Mucosa of descending colon (tissue), 3 donors: ENCODE measurements around the gene VRTN. TPM values are rescaled to one million over a fixed set of nuclear protein-coding genes. Genes with fewer than 3 reads are reported as not detected.
A peak's percentile ranks its signal among the peaks of the same experiment; 100 is the strongest.

Experiments
- ATAC-seq: fragments of 200-7000 bp; cut with Tn5 transposase; one replicate; pipeline ENCODE4 v1.9.1; 2020; ENCODE audit warnings: mild to moderate bottlenecking, moderate library complexity
- DNase-seq, 3 donors: peaks; one replicate each; pipeline ENCODE4 v3.0.0-alpha.2; 2020
- H3K36me3 ChIP-seq: fragments of 200-600 bp; one replicate; pipeline ENCODE4 v1.8.0; 2021; ENCODE audit warnings: low read depth, mild to moderate bottlenecking
- H3K4me1 ChIP-seq: fragments of 200-600 bp; one replicate; pipeline ENCODE4 v1.8.0; 2021; ENCODE audit warnings: low read depth, mild to moderate bottlenecking
- H3K4me3 ChIP-seq: fragments of 200-600 bp; one replicate; pipeline ENCODE4 v1.8.0; 2021; ENCODE audit warnings: mild to moderate bottlenecking
- H3K9me3 ChIP-seq: fragments of 200-600 bp; one replicate; pipeline ENCODE4 v1.8.0; 2021; ENCODE audit warnings: mild to moderate bottlenecking
- intact Hi-C, 2 donors: fragments of 100-400 bp; cut with DNase I in 1 of 2; cut with micrococcal nuclease in 1 of 2; formaldehyde crosslinking; loops; one replicate each; pipeline versions ENCODE4 v1.11.0 to v1.11.1; 2022; cut with DNase I, micrococcal nuclease
- long read RNA-seq, 2 donors: library from polyadenylated mRNA; unstranded; transcript quantifications; one replicate each; pipeline ENCODE4 v2.0.0, GENCODE V29; 2019 to 2021
- total RNA-seq, 3 donors: library from RNA; stranded (reverse); fragmentation: NEBNext Ultra II Directional in 2 of 3; extraction: Animal tissue kit (Norgen Biotek cat#: 25700) in 2 of 3; gene quantifications; one replicate each; pipeline versions ENCODE4 v1.2.1 to v1.2.4, GENCODE V29; 2021 to 2023
- TF ChIP-seq, protein P1 (sequence below): fragments of 200-600 bp; IDR thresholded peaks from one replicate; pipeline ENCODE4 v1.8.0; 2022; ENCODE audit warnings: antibody characterized with exemption, mild to moderate bottlenecking
- donor health status: DM: no; HTN: no; CAD: no; lungs with moderate emphysema.
- donor health status: DM: no; HTN: no; CAD: no.
- donor health status: DM: no; HTN: yes; CAD: no.

VRTN gene, protein sequence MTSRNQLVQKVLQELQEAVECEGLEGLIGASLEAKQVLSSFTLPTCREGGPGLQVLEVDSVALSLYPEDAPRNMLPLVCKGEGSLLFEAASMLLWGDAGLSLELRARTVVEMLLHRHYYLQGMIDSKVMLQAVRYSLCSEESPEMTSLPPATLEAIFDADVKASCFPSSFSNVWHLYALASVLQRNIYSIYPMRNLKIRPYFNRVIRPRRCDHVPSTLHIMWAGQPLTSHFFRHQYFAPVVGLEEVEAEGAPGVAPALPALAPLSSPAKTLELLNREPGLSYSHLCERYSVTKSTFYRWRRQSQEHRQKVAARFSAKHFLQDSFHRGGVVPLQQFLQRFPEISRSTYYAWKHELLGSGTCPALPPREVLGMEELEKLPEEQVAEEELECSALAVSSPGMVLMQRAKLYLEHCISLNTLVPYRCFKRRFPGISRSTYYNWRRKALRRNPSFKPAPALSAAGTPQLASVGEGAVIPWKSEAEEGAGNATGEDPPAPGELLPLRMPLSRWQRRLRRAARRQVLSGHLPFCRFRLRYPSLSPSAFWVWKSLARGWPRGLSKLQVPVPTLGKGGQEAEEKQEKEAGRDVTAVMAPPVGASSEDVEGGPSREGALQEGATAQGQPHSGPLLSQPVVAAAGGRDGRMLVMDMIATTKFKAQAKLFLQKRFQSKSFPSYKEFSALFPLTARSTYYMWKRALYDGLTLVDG
- under 1 TPM in 1 of 3 donors, not detected in 2; 0.09 TPM for total RNA-seq
- long read RNA-seq, donor 1, partial matches to known transcripts = 0 of 1 reads
- long read RNA-seq, donor 1, other reads (novel, unspliced or antisense) = 1 of 1 reads
- long read RNA-seq, donor 2, partial matches to known transcripts = 0 of 1 reads
- long read RNA-seq, donor 2, other reads (novel, unspliced or antisense) = 1 of 1 reads

DNA sequence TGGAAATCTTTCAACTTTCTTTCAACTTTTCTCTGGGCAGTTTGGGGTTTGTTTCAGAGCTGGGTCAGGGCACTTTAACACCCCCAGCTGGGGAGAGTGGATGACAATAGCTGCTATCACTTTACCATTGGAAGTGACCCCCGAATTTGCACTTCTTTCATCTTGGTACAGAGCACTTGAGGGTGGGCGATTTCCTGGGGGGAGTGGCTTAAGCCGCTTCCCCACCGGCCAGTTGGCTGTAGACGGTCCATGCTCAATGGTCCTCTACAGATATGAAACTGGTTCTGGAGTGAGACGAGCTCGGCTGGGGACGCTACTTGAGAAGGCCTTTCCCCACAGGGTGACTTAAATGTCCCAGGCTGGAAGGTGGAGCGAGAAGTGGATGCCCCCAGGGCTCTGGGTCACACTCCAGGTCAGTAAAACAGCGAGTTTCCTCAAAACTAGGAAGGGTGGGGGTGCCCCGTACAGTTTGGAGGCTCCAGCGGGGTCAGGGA is at the start of gene VRTN:
Gene VRTN (plus strand): TSS at position 231 of the 494 bp plus-strand sequence. CDS start 8,313 bp downstream, outside the sequence.
- TF ChIP-seq, protein P1, sequence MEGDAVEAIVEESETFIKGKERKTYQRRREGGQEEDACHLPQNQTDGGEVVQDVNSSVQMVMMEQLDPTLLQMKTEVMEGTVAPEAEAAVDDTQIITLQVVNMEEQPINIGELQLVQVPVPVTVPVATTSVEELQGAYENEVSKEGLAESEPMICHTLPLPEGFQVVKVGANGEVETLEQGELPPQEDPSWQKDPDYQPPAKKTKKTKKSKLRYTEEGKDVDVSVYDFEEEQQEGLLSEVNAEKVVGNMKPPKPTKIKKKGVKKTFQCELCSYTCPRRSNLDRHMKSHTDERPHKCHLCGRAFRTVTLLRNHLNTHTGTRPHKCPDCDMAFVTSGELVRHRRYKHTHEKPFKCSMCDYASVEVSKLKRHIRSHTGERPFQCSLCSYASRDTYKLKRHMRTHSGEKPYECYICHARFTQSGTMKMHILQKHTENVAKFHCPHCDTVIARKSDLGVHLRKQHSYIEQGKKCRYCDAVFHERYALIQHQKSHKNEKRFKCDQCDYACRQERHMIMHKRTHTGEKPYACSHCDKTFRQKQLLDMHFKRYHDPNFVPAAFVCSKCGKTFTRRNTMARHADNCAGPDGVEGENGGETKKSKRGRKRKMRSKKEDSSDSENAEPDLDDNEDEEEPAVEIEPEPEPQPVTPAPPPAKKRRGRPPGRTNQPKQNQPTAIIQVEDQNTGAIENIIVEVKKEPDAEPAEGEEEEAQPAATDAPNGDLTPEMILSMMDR = no peak
- intact Hi-C loops = no loop called here
- DNase-seq = no peak

DNA sequence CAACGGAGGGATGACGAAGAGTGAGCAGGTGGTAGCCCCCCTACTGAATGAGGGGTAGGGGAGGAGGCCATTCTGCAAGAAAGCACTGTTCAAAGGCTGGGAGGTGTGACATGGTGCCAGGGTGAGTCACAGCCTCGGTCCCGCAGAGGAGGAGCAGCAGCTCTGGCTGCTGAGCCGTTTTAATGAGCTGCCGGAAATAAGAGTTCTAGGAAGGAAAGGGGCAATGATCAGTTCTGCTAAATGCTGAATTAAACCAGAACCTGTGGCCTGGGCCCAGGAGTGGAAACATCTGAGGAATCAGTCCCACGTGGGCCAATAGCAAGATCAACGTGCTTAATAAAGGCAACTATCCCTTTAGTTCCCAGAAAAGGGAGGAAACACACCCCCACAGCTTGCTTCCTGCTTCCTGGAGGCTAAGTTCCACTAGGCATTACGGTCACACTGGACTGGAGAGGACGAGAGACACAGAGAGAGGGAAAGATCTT is 49.2 kb upstream of the VRTN start:
- TF ChIP-seq, protein P1 = no peak
- no peak overlapping the region for H3K4me3 ChIP-seq
- peaks cover 5% of the 10 kb centered on the region for H3K4me1 ChIP-seq
- intact Hi-C loops = no loop called here
- DNase-seq (no peak), ATAC-seq (peak; percentile 12)
- H3K9me3 ChIP-seq = no peaks in the 10 kb centered on the region
- no peaks in the 10 kb centered on the region for H3K36me3 ChIP-seq

More for the DNA sequence above, at the start of gene VRTN:
- ATAC-seq = no peak
- Histone ChIP-seq H3K4me1 (peaks cover 10% of the 10 kb centered on the region), H3K36me3 (no peaks in the 10 kb centered on the region), H3K4me3 (no peak within 1 kb of the TSS), H3K9me3 (no peaks in the 10 kb centered on the region)

DNA sequence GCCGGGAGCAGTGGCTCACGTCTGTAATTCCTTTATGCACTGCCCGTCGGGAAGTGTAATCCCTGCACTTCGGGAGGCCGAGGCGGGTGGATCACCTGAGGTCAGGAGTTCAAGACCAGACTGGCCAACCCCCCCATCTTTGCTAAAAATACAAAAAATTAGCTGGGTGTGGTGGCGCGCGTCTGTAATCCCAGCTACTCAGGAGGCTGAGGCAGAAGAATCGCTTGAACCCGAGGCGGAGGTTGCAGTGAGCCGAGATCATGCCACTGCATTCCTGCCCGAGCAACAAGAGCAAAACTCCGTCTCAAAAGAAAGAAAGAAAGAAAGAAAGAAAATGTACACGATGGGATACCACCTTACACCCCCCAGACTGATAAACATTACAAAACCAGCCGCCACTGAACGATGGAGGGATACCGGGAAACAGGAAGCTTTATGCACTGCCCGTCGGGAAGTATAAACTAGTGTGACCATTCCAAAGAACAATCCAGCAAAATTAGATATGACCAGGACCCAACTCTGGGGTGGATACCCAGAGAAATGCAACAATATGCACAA is 46.6 kb upstream of the VRTN start:
- TF ChIP-seq, protein P1 = no peak
- Histone ChIP-seq H3K4me3 (no peak overlapping the region), H3K4me1 (peaks cover 5% of the 10 kb centered on the region), H3K9me3 (no peaks in the 10 kb centered on the region), H3K36me3 (no peaks in the 10 kb centered on the region)
- intact Hi-C loops = no loop called here
- ATAC-seq (peak; percentile 5), DNase-seq (peak in 1 of 3 donors; percentile 15)

DNA sequence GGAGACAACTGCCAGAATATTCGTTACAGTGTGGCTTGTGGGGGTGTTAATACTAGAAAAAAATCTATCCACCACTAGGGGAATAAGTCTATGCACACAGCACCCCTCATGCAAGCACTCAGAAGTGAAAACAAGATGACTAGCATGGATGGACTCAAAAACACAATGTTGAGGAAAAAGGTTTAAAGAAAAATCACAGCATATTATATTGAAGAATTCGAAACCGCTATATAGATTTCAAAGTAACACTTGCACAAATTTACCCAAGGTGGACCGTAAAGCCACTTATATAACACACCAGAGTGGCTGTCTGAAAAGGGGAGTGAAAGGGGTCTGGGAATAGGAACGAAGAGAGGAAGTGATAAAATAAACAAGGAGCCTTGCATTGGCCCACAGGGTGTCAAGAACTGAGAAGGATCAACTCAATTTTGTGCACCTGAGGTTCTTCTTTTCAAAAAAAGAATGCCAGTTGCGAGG is 46.1 kb upstream of the VRTN start:
- no peak for DNase-seq

More for the DNA sequence above, 46.1 kb upstream of the VRTN start:
- peak overlapping the region; percentile 72 for H3K4me3 ChIP-seq
- no peaks in the 10 kb centered on the region for H3K9me3 ChIP-seq
- H3K36me3 ChIP-seq = no peaks in the 10 kb centered on the region
- TF ChIP-seq, protein P1 = no peak
- ATAC-seq = peak; percentile 68
- peaks cover 5% of the 10 kb centered on the region for H3K4me1 ChIP-seq
- intact Hi-C loops = no loop called here
